Measurements from ENCODE around the gene AMELX. TPM values are rescaled to one million over a fixed set of nuclear protein-coding genes. Genes with fewer than 3 reads are reported as not detected.

Gene AMELX
- polyA plus RNA-seq, 5 donors: 0.27 to 0.30 (median 0.29) TPM; not detected in 2

Other genes starting within 250 kb of the AMELX start
- gene HCCS, start 182.1 kb upstream of the AMELX start, polyA plus RNA-seq (ENCODE audit: insufficient read depth in 1 of 5, insufficient read length in 5 of 5, low replicate concordance in 1 of 5): 10 to 100 TPM; 17.0 to 18.0 (median 17.6) TPM

Measured in right lung (tissue), 5 donors.